Measurements from ENCODE around the gene FAM3C.
A peak's percentile ranks its signal among the peaks of the same experiment; 100 is the strongest.

FAM3C gene, protein sequence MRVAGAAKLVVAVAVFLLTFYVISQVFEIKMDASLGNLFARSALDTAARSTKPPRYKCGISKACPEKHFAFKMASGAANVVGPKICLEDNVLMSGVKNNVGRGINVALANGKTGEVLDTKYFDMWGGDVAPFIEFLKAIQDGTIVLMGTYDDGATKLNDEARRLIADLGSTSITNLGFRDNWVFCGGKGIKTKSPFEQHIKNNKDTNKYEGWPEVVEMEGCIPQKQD

DNA sequence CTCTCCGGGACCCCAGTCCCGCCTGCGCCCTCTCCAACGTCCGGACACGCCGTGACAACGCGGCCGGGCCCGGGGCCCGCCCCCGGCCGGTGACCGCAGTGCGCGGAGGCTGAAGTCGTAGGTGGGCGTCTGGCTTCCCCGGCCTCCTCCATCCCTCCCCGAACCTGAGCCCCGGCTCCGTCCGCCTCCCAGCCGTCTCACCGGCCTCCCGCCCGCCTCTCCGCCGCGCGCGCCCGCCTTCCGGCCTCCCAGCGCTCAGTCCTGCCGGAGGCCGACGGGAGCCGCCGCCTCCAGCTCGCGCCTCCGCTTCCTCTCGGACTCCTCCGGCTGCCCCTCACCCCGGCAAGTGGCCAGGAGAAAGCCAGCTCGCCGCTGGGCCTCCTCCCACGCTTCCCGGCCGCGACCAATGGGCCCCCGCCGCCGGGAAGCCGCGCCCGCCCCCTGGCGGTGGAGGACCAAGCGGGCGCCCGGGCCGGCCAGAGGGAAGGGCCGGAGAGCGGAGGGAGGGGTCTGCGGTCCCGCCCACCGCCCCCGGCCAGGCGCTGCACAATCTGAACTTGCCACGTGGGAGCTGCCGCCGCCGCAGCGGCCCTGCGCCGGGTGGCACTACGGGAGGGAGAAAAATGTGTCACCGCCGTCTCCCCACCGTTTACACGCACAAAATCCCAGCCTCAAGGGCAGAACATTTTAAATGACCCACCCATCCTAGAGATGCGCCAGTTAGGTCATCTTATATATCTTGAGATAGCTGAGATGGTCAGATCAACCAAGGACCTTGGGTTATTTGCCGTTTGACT is at the start of gene FAM3C:
TSS of gene FAM3C (minus strand) at position 348 of the 797 bp plus-strand sequence. CDS start 13,339 bp downstream, outside the sequence.
- H3K4me3 ChIP-seq (ENCODE audit: low read depth, low read length), result peak within 1 kb of the TSS; percentile 85
- peak; percentile 94 for DNase-seq (ENCODE audit: low read depth)
- TF ChIP-seq, protein P1, sequence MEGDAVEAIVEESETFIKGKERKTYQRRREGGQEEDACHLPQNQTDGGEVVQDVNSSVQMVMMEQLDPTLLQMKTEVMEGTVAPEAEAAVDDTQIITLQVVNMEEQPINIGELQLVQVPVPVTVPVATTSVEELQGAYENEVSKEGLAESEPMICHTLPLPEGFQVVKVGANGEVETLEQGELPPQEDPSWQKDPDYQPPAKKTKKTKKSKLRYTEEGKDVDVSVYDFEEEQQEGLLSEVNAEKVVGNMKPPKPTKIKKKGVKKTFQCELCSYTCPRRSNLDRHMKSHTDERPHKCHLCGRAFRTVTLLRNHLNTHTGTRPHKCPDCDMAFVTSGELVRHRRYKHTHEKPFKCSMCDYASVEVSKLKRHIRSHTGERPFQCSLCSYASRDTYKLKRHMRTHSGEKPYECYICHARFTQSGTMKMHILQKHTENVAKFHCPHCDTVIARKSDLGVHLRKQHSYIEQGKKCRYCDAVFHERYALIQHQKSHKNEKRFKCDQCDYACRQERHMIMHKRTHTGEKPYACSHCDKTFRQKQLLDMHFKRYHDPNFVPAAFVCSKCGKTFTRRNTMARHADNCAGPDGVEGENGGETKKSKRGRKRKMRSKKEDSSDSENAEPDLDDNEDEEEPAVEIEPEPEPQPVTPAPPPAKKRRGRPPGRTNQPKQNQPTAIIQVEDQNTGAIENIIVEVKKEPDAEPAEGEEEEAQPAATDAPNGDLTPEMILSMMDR (conservative IDR thresholded peaks at IDR 0.05; ENCODE audit: low read depth, low read length), result peak; percentile 46

DNA sequence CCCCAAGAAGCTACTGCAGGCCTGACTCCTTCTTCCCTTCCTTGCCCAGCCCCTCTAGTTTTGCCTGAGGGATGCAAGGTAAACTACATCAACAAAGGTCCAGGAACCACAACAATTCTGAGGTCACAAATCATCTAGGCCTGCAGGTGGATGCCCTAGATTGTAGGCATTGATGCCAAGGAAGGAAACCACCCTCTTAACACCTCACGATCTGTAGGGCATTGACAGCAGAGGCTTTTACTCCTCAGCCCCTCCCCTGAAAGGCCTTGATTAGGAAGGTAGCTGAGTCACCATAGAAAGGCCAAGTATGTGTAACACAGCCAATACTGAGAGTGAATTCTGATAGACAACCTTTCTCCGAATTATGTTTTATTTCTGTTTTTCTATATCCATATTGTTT is 46.7 kb upstream of the FAM3C start:
- H3K4me3 ChIP-seq (ENCODE audit: low read depth, low read length), result no peak overlapping the region
- DNase-seq (ENCODE audit: low read depth), result no peak
- TF ChIP-seq, protein P1 (conservative IDR thresholded peaks at IDR 0.05; ENCODE audit: low read depth, low read length), result no peak

DNA sequence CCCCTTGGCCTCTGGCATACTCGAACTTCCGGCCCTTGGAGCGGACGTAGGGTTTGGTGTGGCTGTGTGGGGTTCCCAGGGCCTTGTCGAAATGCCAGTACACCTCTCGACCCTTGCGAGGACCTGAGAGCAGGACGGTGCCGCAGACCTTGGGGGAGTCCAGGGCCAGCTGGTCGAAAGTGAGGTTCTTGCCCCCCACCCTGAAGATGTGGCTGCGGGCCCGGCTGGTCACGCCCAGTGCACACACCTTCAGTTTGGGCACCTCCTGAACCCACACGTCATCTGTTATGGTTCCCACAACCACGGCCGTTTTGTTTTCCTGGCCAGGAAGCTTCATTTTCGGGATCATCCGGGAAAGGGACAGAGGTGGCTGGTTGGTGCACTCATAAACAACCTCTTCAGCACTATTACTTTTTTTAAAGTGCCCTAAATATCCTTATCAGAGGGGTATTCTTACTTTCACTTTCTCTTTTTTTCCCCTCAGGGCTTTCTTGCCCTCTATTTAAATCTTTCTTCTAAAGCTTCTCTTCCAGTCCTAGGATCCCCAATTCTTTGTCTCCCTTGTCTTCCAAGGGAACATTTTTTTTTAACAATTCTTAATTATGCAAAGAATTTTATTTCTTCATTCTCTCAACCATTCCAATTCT is 44.9 kb upstream of the FAM3C start:
- no peak for DNase-seq (ENCODE audit: low read depth)
- TF ChIP-seq, protein P1 (conservative IDR thresholded peaks at IDR 0.05; ENCODE audit: low read depth, low read length), result no peak
- no peak overlapping the region for H3K4me3 ChIP-seq (ENCODE audit: low read depth, low read length)

DNA sequence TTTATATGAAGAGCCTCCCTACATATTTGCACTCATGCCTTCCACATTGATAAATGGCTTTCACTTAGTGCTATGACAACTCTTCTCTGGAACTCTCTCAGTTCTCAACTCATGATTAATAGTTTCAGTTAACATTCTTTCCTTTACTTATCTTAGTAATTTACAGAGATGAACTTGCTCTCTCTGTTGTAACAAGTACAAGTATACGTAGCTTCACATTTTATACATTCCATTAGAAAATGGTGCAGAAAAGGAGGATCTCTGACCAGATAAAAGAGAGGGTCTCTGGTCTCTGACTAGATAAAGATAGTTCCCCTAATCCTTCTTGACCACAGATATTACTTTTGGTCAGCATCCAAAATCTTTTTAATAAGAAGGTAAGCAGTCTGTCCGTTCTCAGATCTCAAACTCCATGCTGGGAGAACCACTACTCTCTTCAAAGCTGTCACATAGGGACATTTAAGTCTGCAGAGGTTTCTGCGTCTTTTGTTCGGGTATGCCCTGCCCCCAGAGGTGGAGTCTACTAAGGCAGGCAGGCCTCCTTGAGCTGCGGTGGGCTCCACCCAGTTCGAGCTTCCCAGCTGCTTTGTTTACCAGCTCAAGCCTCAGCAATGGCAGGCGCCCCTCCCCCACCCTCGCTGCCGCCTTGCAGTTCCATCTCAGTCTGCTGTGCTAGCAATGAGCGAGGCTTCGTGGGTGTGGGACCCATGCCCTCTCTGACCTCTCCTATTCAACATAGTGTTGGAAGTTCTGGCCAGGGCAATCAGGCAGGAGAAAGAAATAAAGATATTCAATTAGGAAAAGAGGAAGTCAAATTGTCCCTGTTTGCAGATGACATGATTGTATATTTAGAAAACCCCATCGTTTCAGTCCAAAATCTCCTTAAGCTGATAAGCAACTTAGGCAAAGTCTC is 42.2 kb upstream of the FAM3C start:
- peak overlapping the region; percentile 34 for H3K4me3 ChIP-seq (ENCODE audit: low read depth, low read length)
- peak; percentile 81 for DNase-seq (ENCODE audit: low read depth)
- TF ChIP-seq, protein P1 (conservative IDR thresholded peaks at IDR 0.05; ENCODE audit: low read depth, low read length), result peak; percentile 31

DNA sequence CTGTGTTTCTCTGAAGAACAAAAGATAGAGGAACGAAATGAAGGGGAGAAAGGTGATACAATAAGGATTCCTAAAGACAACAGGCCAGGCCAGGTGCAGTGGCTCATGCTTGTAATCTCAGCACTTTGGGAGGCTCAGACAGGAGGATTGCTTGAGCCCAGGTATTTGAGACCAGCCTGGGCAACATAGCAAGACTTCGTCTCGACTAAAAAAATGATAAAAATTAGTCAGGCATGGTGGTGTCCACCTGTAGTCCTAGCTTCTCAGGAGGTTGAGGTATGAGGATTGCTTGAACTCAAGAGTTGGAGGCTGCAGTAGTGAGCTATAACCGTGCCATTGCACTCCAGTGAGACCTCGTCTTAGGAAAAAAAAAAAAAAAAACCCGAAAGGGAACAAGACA is 41.4 kb upstream of the FAM3C start:
- no peak for DNase-seq (ENCODE audit: low read depth)
- H3K4me3 ChIP-seq (ENCODE audit: low read depth, low read length), result no peak overlapping the region
- TF ChIP-seq, protein P1 (conservative IDR thresholded peaks at IDR 0.05; ENCODE audit: low read depth, low read length), result no peak

DNA sequence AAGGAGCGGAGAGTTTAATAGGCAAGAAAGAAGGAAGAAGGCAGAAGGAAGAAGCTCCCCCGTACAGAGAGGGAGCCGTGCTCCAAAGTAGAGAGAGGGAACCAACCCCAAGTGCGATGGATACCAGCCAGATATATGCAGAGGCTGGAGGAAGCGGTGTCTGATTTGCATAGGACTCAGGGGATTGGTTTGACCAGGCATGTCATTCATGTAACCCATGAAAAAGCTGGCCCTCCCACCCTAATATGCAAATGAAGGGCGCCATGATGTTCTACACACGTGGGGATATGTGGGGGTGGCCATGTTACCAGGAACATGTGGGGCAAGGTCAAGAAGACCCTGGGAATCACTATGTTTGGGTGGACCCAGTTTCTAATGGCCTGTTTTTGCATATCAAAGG is 40.6 kb upstream of the FAM3C start:
- H3K4me3 ChIP-seq (ENCODE audit: low read depth, low read length), result no peak overlapping the region
- no peak for DNase-seq (ENCODE audit: low read depth)
- TF ChIP-seq, protein P1 (conservative IDR thresholded peaks at IDR 0.05; ENCODE audit: low read depth, low read length), result no peak
